GM12864 (cell line): Measurements from ENCODE around the gene MTHFD1L.
"Not testable (repeated sequence)": the region's sequence is repeated elsewhere in the genome, so short reads cannot be mapped to it uniquely, and the experiment has no call there.

Source experiments
- DNase-seq: peaks from one replicate; pipeline ENCODE4 v3.0.0-alpha.2; 2011; ENCODE audit warnings: low read depth
- H3K4me3 ChIP-seq: 2 replicates; pipeline ENCODE4 v1.5.1; 2011; ENCODE audit warnings: mild to moderate bottlenecking, low read depth, low read length, control low read depth
- TF ChIP-seq, protein P1 (sequence below): IDR thresholded peaks from 2 replicates; pipeline ENCODE4 v1.5.1; 2011; ENCODE audit warnings: low read depth, mild to moderate bottlenecking, moderate library complexity, low read length, control low read depth, inconsistent platforms; ENCODE audit errors: missing control alignments

Gene MTHFD1L

DNA sequence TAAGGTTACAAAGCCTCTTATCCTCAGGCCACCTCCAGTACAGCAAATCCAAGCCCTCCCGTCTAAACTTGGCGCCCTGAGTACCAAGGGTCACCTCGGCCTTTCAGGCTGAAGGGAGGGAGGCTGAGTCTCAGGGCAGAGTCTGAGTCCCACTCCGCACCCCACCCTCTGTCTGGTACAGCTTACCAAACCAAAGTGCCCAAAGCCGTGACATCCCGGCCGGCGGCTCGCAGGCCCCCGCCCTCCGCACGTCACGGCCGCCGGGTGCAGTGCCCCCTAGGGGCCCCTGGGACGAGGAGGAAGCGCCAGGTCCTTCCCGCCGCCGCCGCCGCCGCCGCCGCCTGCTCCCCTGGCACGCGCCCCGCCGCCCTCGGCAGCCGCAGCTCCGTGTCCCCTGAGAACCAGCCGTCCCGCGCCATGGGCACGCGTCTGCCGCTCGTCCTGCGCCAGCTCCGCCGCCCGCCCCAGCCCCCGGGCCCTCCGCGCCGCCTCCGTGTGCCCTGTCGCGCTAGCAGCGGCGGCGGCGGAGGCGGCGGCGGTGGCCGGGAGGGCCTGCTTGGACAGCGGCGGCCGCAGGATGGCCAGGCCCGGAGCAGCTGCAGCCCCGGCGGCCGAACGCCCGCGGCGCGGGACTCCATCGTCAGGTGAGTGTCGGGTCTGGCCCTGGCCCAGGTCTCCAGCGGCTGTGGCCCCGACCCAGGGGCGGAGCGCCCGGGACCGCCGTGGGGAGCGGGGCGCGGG is at the start of gene MTHFD1L:
Gene MTHFD1L (plus strand): TSS at position 297 of the 741 bp plus-strand sequence. CDS start 121 bp downstream, at position 418.
- DNase-seq: peak; percentile 37
- peak within 1 kb of the TSS; percentile 88 for H3K4me3 ChIP-seq
- TF ChIP-seq, protein P1, sequence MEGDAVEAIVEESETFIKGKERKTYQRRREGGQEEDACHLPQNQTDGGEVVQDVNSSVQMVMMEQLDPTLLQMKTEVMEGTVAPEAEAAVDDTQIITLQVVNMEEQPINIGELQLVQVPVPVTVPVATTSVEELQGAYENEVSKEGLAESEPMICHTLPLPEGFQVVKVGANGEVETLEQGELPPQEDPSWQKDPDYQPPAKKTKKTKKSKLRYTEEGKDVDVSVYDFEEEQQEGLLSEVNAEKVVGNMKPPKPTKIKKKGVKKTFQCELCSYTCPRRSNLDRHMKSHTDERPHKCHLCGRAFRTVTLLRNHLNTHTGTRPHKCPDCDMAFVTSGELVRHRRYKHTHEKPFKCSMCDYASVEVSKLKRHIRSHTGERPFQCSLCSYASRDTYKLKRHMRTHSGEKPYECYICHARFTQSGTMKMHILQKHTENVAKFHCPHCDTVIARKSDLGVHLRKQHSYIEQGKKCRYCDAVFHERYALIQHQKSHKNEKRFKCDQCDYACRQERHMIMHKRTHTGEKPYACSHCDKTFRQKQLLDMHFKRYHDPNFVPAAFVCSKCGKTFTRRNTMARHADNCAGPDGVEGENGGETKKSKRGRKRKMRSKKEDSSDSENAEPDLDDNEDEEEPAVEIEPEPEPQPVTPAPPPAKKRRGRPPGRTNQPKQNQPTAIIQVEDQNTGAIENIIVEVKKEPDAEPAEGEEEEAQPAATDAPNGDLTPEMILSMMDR: peak; percentile 47

DNA sequence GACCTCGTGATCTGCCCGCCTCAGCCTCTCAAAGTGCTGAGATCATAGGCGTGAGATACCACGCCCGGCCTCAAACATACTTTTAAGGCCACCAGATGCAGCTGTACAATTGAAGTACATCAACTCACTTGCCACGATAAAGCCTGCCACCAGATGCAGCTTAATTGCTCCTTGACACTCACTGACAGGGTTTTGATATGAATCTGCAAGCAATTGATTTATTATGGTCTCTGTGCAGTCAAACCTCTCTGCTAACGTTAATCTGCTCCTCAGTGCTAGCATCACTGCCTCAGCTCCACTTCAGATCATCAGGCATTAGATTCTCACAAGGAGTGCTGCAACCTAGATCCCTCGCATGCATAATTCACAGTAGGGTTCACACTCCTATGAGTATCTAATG is 48.9 kb upstream of the MTHFD1L start:
- DNase-seq, H3K4me3 ChIP-seq: not testable (repeated sequence)

DNA sequence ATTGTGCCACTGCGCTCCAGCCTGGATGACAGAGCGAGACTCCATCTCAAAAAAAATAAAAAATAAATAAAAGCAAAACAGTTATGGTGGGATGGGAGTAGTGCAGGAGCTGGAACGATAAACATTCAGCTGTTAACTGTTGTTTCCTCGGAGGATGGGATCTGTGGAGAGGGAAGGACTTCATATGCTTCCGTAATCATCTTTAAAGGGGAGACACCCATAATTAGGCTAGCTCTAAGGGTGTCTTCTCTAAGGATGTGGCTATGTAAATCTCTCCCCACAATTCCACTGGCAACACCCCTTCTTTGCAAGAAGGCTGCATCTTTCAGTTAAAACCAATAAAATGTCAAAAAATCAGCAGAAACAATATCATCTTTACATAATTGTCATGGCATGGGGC is 42.6 kb upstream of the MTHFD1L start:
- DNase-seq: no peak
- no peak overlapping the region for H3K4me3 ChIP-seq
- TF ChIP-seq, protein P1: no peak

DNA sequence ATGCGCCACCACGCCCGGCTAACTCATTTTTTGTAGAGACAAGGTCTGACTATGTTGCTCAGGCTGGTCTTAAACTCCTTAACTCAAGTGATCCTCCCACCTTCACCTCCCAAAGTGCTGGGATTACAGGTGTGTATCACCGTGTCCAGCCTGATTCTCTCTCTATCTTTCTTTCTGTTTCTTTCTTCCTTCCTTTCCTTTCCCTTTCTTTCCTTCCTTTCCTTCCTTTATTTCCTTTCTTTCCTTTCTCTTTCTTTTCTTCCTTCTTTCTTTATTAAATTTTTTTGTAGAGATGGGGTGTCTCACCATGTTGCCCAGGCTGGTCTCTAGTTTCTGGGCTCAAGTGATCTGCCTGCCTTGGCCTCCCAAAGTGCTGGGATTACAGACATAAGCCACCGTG is 38.7 kb upstream of the MTHFD1L start:
- H3K4me3 ChIP-seq: no peak overlapping the region
- DNase-seq: no peak
- TF ChIP-seq, protein P1: no peak

DNA sequence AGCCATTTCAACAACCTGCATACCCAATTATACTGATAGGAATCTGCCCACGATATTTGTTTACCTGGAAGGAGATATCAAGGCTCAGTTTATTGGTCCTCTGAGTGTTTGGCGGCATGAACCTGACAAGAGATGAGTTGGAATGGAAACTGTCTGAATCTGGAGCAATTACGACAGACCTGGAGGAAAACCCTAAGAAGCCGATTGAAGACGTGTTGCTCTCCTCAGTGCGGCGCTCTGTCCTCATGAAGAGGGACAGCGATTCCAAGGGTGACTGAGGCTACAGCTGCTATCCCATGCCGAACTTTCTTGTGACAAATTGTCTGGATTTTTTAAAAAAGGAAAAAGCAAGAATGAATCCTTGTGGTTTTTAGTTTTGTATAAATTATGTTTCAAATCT is 37.4 kb upstream of the MTHFD1L start:
- not testable (repeated sequence) for DNase-seq, H3K4me3 ChIP-seq

GRCh38 chr6:150830439-150831165 is 34.9 kb upstream of the MTHFD1L start:
- DNase-seq: no peak
- TF ChIP-seq, protein P1: no peak
- no peak overlapping the region for H3K4me3 ChIP-seq

- no peak overlapping the region for H3K4me3 ChIP-seq
- TF ChIP-seq, protein P1: no peak
- DNase-seq: no peak
Measured at GRCh38 chr6:150831577-150831976, 33.9 kb upstream of the MTHFD1L start.

DNA sequence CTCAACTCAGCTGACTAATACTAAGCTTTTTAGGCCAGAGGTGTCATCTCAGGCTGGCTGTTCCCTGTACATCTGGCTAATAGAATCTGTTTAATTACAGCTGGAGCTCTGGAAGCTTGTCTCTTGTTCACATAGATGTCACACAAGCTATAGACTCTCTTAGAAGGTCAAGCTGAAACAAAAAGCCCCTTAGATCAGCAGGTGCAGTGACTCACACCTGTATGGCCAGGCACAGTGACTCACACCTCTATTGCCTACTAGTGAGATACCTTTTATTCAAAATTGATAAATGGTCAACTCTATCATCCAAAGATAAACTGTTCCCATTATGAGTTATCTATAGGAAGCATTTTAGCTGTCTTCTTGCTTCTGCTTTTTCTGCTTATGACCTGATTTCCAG is 29.9 kb upstream of the MTHFD1L start:
- no peak for DNase-seq
- no peak overlapping the region for H3K4me3 ChIP-seq
- TF ChIP-seq, protein P1: no peak
